Measurements from ENCODE around the gene SAYSD1. TPM values are rescaled to one million over a fixed set of nuclear protein-coding genes. Genes with fewer than 3 reads are reported as not detected.

Gene SAYSD1
- total RNA-seq: 11.2 and 12.2 TPM in 2 replicates

DNA sequence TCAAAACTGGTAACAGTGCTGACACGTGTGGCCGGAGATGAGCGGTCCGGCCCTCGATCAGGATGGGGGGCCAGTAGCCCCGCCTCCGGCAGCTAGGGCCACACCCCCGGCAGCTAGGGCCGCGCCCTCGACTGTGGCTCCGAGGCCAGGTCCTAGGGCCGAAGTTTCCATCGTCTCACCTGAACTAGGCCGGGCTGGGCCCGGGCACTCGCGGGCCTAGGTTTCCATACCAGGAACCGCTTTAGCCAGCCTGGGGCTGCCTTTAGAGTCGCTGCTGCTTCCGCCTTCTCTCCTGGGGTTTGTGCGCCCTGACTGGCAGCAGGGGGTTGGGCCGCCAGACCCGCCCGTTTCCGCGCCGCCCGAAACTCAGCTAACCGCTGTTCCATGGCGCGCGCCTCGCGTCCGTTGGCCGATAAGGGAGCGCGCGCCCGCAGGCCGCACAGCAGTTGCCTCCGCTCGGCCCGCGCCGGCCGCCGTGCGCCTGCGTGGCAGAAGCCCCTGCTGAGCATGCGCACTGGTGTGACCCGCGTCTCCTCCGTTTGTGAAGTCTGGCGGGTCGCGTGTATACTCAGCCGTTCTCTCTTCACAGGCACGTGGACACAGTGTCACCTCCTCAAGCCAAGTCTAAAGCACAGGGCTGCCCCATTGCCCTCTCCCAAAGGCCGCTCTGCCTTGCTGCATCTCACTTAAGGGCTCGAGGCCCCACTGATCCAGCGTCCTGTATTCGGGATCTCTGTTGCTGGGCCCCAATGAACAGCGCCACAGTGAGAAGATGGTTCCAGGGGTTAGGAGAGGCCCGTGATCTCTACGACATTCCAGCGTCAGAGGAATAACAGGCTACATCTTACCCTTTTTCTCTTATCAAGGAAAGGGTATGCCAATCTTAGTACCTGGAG lies at the start of gene SAYSD1:
TSS of gene SAYSD1 (minus strand) at position 483 of the 896 bp plus-strand sequence. CDS start at position 386, 97 bp downstream.

Other genes with a start within 250 kb of the SAYSD1 start
- gene GLP1R, start 66.4 kb downstream of the SAYSD1 start, total RNA-seq: not detected in 2 replicates
- gene KCNK5, start 114.3 kb upstream of the SAYSD1 start, total RNA-seq: not detected in 2 replicates
- gene KCNK17, start 199.2 kb upstream of the SAYSD1 start, total RNA-seq: 0.09 TPM in 1 of 2 replicates, not detected in the other
- gene KCNK16, start 207.5 kb upstream of the SAYSD1 start, total RNA-seq: not detected in 2 replicates